GM19351 (cell line): ENCODE data around the gene SUPT20HL2.
A peak's percentile ranks its signal among the peaks of the same experiment; 100 is the strongest.
"Not testable (repeated sequence)": the region's sequence is repeated elsewhere in the genome, so short reads cannot be mapped to it uniquely, and the experiment has no call there.

ENCODE experiments used
- ATAC-seq: cut with Tn5 transposase; IDR thresholded peaks from one replicate; pipeline ENCODE4 v1.9.1; 2021; ENCODE audit warnings: mild to moderate bottlenecking, moderate library complexity; ENCODE audit not compliant: unreplicated experiment

SUPT20HL2 gene

GRCh38 chrX:24310916-24311315 is 3.0 kb downstream of the SUPT20HL2 start:
- ATAC-seq, result not testable (repeated sequence)

GRCh38 chrX:24309580-24310374 is 4.1 kb downstream of the SUPT20HL2 start:
- ATAC-seq, result not testable (repeated sequence)

DNA sequence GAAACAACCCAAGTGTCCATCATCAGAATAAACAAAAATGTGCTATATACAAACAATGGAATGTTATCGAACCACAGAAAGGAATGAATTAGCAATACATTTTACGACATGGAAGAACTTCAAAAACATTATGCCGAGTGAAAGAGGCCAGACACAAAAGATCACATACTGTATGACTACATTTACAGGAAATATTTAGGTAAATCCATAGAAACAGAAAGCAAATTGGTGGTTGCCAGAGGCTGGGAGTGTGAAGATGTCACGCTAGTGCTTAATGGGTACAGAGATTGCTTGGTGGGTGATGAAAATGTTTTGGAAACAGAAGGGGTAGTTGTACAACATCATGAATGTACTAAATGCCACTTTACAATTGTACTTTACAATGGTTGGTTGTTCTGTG is 5.1 kb downstream of the SUPT20HL2 start:
- not testable (repeated sequence) for ATAC-seq

GRCh38 chrX:24306440-24306839 is 7.4 kb downstream of the SUPT20HL2 start:
- ATAC-seq, result no peak

DNA sequence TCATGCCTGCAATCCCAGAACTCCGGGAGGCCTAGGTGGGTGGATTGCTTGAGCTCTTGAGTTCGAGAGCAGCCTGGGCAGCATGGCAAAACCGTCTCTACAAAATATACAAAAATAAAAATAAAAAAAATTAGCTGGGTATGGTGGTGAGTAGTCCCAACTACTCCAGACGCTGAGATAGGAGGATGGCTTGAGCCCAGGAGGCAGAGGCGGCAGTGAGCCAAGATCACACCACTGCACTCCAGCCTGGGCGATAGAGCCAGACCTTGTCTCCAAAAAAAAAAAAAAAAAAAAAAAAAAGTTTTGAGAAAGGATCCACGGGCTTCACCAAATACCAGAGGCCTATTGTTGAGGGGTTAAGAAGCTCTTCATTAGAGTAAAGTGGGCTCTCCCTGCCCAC is 8.0 kb downstream of the SUPT20HL2 start:
- ATAC-seq, result no peak

GRCh38 chrX:24301806-24302205 is 12.1 kb downstream of the SUPT20HL2 start:
- ATAC-seq, result no peak

DNA sequence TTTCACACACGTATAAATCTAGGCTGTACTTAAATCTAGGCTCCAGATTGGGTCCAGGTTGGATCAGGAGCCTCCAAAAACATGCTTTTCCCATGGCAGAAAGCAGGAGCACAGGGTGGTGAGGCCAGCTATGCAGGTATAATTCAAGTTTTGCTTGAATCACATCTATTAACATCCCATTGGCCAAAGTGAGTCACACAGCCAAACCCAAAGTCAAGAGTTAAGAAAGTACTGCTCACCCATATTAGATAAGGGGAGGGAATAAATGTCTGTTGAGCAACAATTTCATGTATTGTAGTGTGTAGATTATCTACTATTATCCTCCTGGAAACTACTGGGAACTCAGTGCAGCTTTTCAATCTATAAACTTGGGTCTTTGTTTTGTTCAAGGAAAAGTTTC is 12.8 kb downstream of the SUPT20HL2 start:
- no peak for ATAC-seq

- no peak for ATAC-seq
These were observed 15.7 kb downstream of the SUPT20HL2 start for GRCh38 chrX:24298191-24298590.

- no peak for ATAC-seq
These were observed 19.2 kb downstream of the SUPT20HL2 start for GRCh38 chrX:24294619-24295018.

DNA sequence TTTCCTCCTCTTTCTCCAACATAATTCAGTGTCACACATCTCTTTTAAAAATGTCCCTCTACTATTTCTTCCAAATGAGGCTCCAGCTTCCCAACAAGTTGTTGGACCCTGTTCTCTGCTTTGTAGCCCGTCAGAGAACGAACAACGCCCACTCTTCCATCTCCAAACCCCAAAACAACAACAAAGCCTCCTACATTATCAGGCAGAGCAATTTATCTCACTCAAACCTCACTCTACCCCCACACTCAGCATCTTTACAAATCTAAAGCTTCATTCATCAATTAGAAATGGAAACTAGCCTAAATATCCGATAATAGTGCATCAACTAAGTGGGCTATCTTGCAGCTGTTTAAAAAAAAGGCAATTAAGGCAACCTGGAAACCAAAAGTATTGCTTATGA is 20.5 kb downstream of the SUPT20HL2 start:
- no peak for ATAC-seq

- no peak for ATAC-seq
These were observed 21.5 kb downstream of the SUPT20HL2 start for GRCh38 chrX:24292353-24292752.

DNA sequence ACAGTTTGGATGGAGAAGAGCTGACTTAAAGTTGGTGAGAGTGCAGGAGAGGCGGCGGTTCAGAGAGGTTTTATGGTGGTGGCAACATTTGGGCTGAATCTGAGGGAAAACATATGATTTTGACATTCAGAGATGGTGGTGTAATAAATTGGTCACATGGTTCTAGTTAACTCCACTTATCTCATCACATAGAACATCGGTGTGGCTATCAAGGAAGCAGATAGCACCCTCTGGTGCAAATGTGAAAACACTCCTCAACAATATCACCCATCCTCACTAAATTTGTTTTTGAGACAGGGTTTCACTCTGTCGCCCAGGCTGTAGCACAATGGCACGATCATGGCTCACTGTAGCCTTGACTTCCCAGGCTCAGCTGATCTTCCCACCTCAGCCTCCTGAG is 28.8 kb downstream of the SUPT20HL2 start:
- peak; percentile 67 for ATAC-seq

DNA sequence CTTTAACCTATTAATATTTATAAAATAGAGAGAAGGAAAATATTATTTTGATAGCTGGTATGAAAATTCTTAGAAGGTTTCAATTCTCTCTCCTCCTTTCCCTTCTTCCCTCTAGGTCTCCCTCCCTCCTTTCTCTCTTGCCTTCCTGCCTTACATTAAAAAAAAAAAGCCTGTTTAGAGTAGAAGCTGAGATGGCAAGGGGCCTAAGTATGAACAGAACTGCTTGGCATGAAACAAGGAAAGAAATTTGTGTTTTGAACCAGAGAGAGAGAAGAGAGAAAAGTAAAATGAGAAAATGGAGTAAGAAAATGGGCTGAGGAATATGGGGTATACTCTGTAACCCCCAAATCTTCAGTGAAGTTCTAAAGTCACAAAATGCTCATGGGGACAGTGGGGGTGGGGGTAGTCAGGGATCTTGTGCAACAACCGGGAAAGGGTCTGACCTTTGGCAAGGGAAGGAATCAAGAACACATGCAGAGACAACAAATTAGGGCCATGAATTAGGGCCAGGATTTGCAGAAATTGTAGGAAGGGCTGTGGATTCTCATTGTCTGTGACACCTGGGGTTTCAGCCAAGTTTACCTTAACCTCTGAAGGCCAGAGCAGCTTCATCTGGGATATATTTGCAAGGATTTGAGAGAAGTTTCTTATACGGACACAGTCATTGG is 30.6 kb downstream of the SUPT20HL2 start:
- ATAC-seq, result no peak

- no peak for ATAC-seq
These were observed 31.3 kb downstream of the SUPT20HL2 start for GRCh38 chrX:24282381-24283126.

GRCh38 chrX:24277405-24277804 is 36.5 kb downstream of the SUPT20HL2 start:
- no peak for ATAC-seq

- no peak for ATAC-seq
These were observed 37.9 kb downstream of the SUPT20HL2 start for GRCh38 chrX:24276015-24276414.

DNA sequence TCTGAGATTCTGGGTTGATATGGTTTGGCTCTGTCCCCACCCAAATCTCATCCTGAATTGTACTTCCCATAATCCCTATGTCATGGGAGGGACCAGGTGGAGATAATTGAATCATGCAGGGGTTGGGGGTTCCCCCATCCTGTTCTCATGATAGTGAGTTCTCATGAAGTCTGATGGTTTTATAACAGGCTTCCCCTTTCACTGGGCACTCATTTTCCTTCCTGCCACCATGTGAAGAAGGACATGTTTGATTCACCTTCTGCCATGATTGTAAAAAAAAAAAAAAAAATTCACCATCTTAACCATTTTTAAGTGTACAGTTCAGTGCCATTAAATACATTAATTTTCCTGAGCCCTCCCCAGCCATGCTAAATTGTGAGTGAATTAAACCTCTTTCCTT is 42.6 kb downstream of the SUPT20HL2 start:
- no peak for ATAC-seq

DNA sequence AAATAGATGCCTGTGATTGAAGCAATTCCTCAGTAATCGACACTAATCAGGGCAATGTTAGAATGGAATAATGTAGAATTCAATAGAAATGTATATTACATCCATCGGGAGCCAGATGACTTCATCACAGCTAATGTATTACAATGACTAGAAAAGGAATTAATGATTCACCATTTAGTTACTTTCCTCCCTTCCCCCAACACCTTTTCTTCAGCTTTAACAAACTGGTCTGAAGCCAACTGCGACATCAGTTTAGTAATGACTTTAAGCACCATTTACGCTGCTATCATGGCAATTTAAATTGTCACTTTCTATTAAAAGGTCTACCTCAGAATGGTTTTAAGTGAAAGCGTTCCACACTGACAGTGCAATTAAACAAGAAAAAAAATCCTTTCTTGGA is 45.1 kb downstream of the SUPT20HL2 start:
- ATAC-seq, result no peak

DNA sequence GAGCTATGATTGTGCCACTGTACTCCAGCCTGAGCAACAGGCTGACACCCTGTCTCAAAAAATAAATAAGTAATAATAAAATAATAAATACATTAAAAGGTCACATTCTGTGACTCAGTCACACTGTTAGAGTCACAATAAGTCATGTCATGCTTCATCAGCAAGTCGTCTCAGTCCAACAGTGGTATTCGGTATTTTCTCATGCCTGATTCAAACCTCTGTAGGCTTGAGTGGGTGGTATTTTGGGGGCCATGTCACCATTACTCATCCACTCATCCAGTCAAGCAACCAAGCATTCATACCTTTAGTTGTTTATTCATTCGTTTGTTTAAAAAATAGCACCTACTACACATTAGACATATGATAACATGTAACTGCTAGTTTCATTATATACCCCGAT is 46.9 kb downstream of the SUPT20HL2 start:
- no peak for ATAC-seq

DNA sequence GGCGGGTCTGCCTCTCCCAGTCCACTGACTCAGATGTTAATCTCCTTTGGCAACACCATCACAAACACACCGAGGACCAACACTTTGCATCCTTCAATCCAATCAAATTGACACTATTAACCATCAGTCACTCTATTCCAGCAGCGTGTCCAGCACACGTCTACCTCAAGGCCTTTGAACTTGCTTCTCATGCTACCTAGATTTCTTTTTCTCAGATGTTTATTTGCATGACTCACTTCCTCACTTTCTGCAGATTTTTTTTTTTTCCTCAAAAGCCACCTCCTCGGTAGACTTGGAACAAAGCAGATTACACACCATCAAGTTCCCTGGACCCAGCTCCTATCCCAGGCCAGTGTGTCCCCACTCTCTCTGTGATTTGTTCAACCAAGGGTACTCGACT is 49.5 kb downstream of the SUPT20HL2 start:
- no peak for ATAC-seq

GRCh38 chrX:24262309-24262708 is 51.6 kb downstream of the SUPT20HL2 start:
- no peak for ATAC-seq
